Left renal pelvis (tissue), 4 donors: Measurements from ENCODE around the gene NVL. TPM values are rescaled to one million over a fixed set of nuclear protein-coding genes. Genes with fewer than 3 reads are reported as not detected.
A peak's percentile ranks its signal among the peaks of the same experiment; 100 is the strongest.

Source experiments
- DNase-seq, 4 donors: peaks; one replicate each; pipeline ENCODE4 v3.0.0-alpha.2; 2013; ENCODE audit warnings: low read depth in 4 of 4, low spot score in 3 of 4
- polyA plus RNA-seq, 4 donors: library from polyadenylated mRNA; unstranded; fragments of 120-200 nt; gene quantifications; one replicate each; pipeline ENCODE4 v1.2.1, GENCODE V29; 2013; ENCODE audit not compliant: insufficient read length in 4 of 4

Gene NVL
- polyA plus RNA-seq, 4 donors, result 28.7 to 44.3 (median 42.4) TPM

GRCh38 chr1:224201383-224201782 is 128.6 kb downstream of the NVL start:
- no peak for DNase-seq

- no peak for DNase-seq
Measured at GRCh38 chr1:224199679-224200078, 130.3 kb downstream of the NVL start.

DNA sequence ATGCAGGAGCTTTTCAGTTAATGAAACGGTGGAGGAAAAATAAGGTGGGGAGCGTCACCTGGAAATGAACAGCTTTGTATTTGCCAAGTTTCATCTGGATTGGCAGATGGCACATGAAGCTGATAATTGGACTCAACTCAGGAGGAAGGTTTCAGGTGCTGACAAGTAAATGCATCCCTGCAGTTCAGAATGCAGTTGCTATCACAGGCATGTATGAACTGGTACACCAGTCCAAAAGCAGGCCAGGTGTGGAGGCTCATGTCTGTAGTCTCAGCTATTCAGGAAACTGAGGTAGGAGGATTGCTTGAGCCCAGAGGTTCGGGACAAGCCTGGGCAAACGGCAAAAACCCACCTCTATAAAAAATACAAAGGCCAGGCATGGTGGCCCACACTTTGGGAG is 131.4 kb downstream of the NVL start:
- no peak for DNase-seq

DNA sequence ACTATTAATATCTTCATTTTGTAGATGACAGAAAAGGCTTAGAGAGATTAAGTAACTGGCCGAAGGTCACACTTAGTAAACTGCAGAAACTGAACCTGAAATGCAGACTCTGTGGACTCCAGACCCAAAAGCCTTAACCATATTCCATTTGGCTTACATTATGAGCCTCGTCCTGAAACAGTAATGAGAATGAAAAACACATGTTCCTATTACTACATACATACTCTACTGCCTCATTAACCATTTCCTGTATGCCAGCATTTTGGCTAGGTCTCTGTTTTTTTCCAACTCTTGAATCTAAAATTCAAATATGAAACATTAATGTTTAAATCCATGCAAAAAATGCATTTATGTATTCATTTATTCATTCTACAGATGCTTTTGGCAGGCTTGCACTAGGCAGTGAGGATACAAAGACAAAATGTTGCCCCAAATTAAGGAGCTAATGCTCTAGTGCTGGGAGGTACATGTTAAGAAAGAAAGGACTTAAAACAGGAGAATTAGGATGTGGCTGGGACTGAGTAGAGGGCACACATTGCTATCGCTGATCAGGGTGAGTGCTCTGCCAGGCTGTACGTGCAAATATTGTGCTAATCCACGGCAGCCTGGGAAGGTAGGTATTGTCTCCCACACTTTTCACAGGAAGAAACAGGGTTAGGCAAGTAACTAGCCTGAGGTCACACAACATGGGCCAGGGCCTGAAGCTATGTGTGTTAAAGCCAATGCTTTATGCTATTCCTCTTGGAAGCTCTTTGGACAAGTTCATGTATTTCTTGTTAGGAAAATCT is 133.0 kb downstream of the NVL start:
- no peak for DNase-seq

GRCh38 chr1:224193319-224193966 is 136.5 kb downstream of the NVL start:
- no peak for DNase-seq

GRCh38 chr1:224192082-224192788 is 137.7 kb downstream of the NVL start:
- DNase-seq, result no peak

- DNase-seq, result no peak
Measured at GRCh38 chr1:224189561-224189960, 140.4 kb downstream of the NVL start.

GRCh38 chr1:224188286-224188685 is 141.7 kb downstream of the NVL start:
- no peak for DNase-seq

GRCh38 chr1:224185208-224185607 is 144.8 kb downstream of the NVL start:
- no peak for DNase-seq

- peak in 1 of 4 donors; percentile 53 for DNase-seq
Measured at GRCh38 chr1:224183591-224184312, 146.2 kb downstream of the NVL start.

DNA sequence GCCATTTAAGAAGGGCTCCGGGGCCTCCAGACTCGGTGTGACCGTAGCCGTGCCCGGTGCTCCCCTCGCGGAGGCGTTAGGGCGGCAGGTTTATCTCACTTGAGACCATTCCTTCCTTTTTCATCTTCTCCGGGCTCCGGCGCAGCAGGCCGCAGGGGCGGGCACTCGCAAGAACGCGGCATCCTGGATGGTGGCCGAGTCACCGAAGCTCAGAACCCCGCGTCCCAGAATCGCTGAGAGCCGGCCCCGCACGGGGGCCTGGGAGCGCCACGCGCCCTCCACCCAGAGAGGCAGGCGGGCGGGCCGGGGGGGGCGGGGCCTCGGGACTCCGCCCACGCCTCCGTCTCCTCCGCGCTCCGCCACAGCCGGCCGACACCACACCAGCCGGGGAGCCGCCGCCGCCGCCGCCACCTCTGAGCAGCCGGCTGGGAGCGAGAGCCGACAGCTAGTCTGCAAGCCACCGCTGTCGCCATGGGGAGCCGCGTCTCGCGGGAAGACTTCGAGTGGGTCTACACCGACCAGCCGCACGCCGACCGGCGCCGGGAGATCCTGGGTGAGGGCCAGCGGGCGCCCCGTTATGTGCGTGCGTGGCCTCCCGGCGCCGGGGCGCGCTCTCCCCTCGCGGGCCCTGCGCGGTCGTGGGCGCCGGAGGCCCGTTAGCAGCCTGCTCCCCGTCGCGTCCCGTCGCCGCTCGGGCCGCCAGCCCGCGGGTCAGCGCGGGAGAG is 146.9 kb downstream of the NVL start, which contains the start of gene DEGS1:
Gene DEGS1, plus strand, starts transcription at position 375 of the 725 bp plus-strand sequence. Its CDS starts 97 bp downstream, at position 472.
- peak; percentile 53 to 75 (median 67) for DNase-seq

DNA sequence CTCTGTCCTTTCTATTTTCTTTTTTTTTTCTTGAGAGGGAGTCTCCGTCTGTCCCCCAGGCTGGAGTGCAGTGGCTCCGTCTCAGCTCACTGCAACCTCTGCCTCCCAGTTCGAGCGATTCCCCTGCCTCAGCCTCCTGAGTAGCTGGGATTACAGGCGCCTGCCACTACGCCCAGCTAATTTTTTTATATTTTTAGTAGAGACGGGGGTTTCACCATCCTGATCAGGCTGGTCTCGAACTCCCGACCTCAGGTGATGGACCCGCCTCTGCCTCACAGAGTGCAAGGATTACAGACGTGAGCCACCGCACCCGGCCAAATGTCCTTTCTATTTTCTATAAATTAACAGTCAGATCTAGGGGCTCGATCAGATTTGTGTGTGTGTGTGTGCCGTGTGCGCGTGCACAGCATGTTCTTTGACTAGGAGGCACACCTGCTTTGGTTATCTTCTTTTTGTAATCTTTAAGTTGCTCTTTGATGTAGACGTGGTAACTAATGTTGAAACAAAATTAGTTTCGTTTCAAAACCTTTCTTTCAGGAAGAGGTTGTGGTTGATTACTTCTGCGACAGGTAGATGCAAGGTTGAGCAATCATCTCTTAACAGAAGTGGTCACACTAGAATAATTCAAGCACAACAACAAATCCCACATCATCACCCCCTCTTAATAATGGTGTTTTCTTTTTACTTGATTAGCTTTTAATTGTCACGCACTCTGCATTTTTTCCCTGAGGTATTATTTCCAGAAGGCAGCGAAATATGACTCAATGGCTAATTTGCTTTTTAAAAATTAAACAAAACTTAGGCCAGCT is 147.7 kb downstream of the NVL start:
- no peak for DNase-seq

DNA sequence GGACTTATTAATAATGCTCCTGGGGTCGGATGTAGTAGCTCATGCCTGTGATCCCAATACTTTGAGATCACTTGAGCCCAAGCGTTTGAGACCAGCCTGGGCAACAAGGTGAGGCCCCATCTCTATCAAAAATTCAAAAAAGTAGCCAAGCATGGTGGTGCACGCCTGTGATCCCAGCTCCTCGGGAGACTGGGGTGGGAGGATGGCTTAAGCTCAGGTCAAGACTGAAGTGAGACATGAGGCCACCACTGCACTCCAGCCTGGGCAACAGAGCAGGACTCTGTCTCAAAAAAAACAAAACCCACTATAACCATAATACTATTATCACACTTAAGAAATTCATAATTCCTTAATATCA is 148.5 kb downstream of the NVL start:
- no peak for DNase-seq

DNA sequence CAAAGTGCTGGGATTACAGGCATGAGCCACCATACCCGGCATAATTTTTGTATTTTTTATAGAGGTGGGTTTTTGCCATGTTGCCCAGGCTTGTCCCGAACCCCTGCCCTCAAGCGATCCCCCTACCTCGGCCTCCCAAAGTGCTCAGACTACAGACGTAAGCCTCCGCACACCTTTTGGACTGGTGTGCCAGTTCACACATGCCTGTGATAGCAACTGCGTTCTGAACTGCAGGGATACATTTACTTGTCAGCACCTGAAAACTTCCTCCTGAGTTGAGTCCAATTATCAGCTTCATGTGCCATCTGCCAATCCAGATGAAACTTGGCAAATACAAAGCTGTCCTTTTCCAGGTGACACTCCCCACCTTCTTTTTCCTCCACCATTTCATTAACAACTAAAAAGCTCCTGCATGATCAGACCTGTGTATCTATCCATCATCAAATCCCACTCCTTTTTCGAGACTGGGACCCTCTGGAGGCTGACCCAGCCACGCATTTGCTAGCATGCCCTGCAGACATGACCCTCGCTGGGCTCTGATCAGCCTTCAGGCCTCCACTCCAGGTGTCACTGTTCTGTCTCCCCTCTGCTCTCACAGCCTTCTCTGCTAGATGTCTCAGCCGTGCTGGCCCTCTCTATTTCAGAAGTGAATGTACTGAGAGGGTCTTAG is 149.1 kb downstream of the NVL start:
- DNase-seq, result no peak

GRCh38 chr1:224178894-224179293 is 151.1 kb downstream of the NVL start:
- DNase-seq, result no peak

DNA sequence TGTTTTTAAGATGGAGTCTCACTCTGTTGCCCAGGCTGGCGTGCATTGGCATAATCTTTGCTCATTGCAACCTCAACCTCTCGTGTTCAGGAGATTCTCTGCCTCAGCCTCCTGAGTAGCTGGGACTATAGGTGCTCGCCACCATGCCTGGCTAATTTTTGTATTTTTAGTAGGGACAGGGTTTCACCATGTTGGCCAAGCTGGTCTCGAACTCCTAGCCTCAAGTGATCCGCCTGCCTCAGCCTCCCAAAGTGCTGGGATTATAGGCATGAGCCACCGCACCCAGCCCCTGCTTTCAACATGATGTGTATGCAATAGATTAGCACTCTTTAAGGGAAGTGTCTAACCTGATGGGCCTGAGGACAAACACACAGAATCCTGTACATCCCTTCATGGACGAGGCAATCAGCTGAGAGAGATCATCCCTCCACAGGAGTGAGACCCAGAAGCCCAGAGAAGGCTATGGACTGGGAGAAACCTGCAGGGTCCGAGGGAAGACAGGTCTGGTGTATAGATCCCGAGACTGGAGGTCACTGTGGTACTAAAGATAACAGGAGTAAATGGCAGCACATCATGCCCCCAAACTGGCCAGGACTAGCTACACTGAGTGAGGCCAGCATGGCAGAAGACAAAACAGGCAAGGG is 152.5 kb downstream of the NVL start:
- DNase-seq, result no peak
